Mucosa of gallbladder (tissue), 1 donor: Measurements from ENCODE around the gene CHCT1. TPM values are rescaled to one million over a fixed set of nuclear protein-coding genes. Genes with fewer than 3 reads are reported as not detected.

Experiments used
- DNase-seq: peaks from one replicate; pipeline ENCODE4 v3.0.0-alpha.2; 2020; ENCODE audit warnings: low spot score
- total RNA-seq: library from RNA; stranded (reverse); gene quantifications from one replicate; pipeline ENCODE4 v1.2.1, GENCODE V29; 2021
- donor health status: DM: no; HTN: no; CAD: no.

Gene CHCT1
- total RNA-seq, 1 donor from 2014 or later = not detected

DNA sequence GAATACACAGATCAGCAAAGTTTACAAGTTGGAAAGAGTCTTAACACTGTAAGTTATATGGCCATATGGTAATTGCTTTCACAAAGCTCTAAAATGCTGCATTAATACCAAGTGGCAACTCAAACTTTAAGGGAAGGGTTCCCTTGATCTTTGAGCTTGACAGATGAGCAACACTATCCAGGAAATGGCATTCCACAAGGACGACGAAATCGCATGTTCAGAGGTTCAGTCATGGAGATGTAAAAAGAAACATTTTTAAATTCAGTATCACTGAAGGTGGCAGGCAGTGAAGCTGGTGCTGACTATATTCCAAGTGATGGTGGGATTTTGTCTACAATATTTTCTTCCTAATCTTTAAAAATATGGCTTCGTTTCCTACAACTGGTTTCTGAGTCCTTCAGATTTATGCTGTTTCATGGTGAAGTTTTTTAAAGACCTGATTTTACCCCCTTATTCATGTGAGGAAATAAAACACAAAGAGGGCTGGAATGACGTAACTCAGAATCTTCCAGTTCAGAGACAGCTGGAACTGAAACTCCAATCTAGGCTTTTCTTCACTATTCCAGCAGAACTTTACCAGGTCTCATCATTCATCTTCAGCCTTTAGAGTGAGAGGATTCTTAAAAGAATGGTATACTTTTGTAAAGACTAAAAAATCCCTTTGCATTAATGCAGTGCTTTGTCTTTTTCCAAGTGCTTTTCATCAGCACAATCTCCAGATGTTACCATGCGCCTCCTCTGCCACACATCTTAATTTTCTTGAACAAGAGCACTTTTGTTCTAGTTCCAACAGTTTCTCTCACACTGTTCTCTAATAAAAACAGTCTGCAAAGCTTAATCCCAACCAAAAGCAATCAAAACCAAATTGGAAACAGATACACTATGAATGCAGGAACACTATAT is 20.2 kb downstream of the CHCT1 start:
- no peak for DNase-seq

DNA sequence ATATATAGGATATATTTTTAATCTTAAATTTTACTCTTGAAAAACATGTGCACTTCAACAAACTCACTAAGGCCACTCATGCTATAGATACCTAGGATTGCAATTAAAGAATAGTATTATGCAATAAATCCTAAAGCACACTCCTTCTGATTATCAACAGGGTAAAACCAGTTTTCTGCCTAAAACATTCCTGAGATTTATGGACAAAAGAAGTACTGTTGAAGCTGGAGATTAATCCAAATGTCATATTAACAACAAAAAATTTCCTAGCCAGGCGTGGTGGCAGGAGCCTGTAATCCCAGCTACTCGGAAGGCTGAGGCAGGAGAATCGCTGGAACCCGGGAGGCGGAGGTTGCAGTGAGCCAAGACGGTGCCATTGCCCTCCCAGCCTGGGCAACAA is 21.4 kb downstream of the CHCT1 start:
- no peak for DNase-seq

GRCh38 chr17:60445144-60445543 is 22.9 kb downstream of the CHCT1 start:
- DNase-seq = no peak

DNA sequence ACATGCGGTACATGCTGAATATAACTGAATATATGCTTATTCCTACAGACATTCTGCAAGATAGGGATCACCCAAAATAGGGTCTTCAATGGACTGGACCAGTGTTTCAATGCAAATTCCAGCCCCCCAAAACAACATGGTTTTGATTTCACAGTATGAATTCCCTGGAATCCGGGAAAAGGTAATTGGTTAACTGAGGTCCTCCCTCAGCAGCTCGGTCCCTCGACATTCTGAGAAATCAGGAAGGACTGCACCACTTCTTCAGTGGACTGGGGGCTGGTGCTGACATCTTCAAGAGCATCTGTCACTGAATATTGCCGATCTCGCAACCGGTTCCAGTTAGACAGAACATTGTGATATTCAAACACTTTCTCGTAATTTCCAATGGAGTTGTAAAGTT is 25.1 kb downstream of the CHCT1 start:
- DNase-seq = no peak

DNA sequence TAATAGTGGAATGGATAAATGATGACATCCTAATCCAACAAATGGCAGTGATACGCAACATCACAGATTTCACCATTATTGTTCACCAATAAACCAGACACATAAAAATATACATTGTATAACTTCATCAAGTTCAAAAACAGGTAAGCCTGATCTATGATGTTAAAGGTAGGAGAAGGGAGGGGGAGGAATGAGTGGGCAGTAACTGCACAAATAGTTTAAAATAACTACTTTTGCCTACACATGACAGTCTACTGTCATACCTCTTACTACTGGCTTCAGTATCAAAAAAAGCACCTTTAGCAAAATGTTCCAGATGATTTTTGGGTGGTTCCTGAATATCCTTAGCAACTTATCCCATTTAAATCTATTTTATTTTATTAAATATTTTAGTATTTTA is 28.8 kb downstream of the CHCT1 start:
- DNase-seq = no peak

- DNase-seq = no peak
These were observed 29.7 kb downstream of the CHCT1 start for GRCh38 chr17:60451965-60452364.

- DNase-seq = no peak
These were observed 33.1 kb downstream of the CHCT1 start for GRCh38 chr17:60455378-60455777.

GRCh38 chr17:60457148-60457547 is 34.9 kb downstream of the CHCT1 start:
- no peak for DNase-seq

DNA sequence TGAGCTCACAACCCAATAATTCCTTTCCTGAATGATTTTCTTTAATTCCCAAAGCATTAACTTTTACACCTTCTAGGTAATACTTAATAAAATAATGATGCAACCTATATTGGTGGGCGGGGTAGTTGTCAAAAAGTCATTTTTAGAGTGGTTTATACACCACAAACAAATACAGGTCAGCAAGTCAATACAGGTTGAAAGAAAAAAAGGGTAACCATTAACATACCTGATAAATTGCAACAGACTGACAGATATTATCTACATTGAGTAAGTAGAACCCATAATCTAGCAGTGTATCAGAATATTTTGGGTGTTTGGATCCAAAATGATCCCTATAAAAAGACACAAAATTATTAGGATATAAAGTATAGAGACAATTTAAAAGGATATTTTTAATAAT is 39.3 kb downstream of the CHCT1 start:
- no peak for DNase-seq

GRCh38 chr17:60463157-60463835 is 41.0 kb downstream of the CHCT1 start:
- DNase-seq = no peak

- no peak for DNase-seq
These were observed 42.1 kb downstream of the CHCT1 start for GRCh38 chr17:60464343-60464742.

DNA sequence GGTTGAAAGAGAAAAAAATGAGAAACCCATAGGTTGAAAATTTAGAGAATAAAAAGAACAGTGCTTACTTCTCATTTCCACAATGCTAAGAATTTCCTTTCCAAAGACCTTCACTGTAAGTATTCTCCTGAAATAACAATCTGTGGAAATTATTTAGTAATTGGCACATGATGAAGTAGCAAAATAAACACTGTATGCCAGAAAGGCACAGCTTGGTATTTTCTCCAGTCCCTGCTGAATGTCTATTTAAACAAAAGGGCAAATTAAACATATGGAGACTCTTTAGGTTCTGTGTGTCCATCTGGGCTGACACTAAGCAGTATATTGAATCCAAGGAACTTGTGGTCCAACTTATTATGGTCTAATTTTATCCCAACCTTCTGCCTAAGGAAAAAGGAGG is 46.1 kb downstream of the CHCT1 start:
- no peak for DNase-seq

DNA sequence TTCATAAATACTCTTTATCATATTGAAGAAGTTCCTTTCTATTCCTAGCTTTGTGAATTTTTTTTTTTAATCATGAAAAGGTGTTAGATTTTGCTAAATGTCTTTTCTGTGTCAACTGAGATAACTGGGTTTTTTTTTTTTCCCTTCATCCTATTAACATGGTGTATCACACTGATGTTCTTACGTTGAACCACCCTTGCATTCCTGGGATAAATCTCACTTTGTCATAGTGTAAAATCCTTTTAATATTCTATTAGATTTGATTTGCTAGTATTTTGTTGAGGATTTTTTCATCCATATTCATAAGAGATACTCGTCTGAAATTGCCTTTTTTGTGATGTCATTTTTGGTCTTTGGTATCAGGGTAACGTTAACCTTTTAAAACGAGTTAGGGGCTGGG is 49.2 kb downstream of the CHCT1 start:
- no peak for DNase-seq

- DNase-seq = no peak
These were observed 50.2 kb downstream of the CHCT1 start for GRCh38 chr17:60472449-60472848.

GRCh38 chr17:60473788-60474187 is 51.5 kb downstream of the CHCT1 start:
- no peak for DNase-seq

Other genes with a start within 250 kb of the CHCT1 start
- gene USP32, start 30.4 kb upstream of the CHCT1 start, total RNA-seq = 39.0 TPM
- 55.1 TPM for gene APPBP2, start 103.8 kb downstream of the CHCT1 start, total RNA-seq
- gene PPM1D, start 177.7 kb downstream of the CHCT1 start, total RNA-seq = 17.0 TPM